HFF-Myc (cell line): ENCODE measurements around the gene ZDHHC7.

ENCODE experiments used
- DNase-seq: peaks from one replicate; pipeline ENCODE4 v3.0.0-alpha.2; 2011; ENCODE audit warnings: low read depth; ENCODE audit errors: extremely low read depth
- H3K4me3 ChIP-seq: replicated peaks from 2 replicates; pipeline ENCODE4 v1.5.1; 2011; ENCODE audit warnings: low read depth, mild to moderate bottlenecking, control low read depth, low read length
- CTCF ChIP-seq: IDR thresholded peaks from 2 replicates; pipeline ENCODE4 v1.5.1; 2012; ENCODE audit warnings: mild to moderate bottlenecking, low read depth, low read length, control low read depth; ENCODE audit errors: missing control alignments

ZDHHC7 gene

GRCh38 chr16:84975066-84975465, 36.3 kb downstream of the ZDHHC7 start:
- no peak for DNase-seq
- H3K4me3 ChIP-seq: no peak overlapping the region
- no peak for TF ChIP-seq CTCF

- no peak for TF ChIP-seq CTCF
- H3K4me3 ChIP-seq: no peak overlapping the region
- DNase-seq: no peak
Observed at GRCh38 chr16:84973776-84974523, 37.4 kb downstream of the ZDHHC7 start.

GRCh38 chr16:84973236-84973635, 38.1 kb downstream of the ZDHHC7 start:
- DNase-seq: no peak
- TF ChIP-seq CTCF: no peak
- H3K4me3 ChIP-seq: no peak overlapping the region

- no peak overlapping the region for H3K4me3 ChIP-seq
- peak; percentile 29 for DNase-seq
- peak; percentile 89 for TF ChIP-seq CTCF
Observed at GRCh38 chr16:84970447-84971127, 40.7 kb downstream of the ZDHHC7 start.

- no peak for DNase-seq
- no peak overlapping the region for H3K4me3 ChIP-seq
- no peak for TF ChIP-seq CTCF
Observed at GRCh38 chr16:84967828-84968227, 43.5 kb downstream of the ZDHHC7 start.

- no peak for DNase-seq
- no peak overlapping the region for H3K4me3 ChIP-seq
- TF ChIP-seq CTCF: no peak
Observed at GRCh38 chr16:84965428-84966415, 45.6 kb downstream of the ZDHHC7 start.
